GM19328 (cell line): Measurements from ENCODE around the gene TMEM126A.
A peak's percentile ranks its signal among the peaks of the same experiment; 100 is the strongest.
"Not testable (repeated sequence)": the region's sequence is repeated elsewhere in the genome, so short reads cannot be mapped to it uniquely, and the experiment has no call there.

Source experiments
- ATAC-seq: cut with Tn5 transposase; IDR thresholded peaks from one replicate; pipeline ENCODE4 v1.9.1; 2021; ENCODE audit warnings: mild to moderate bottlenecking, moderate library complexity; ENCODE audit not compliant: unreplicated experiment

TMEM126A gene

DNA sequence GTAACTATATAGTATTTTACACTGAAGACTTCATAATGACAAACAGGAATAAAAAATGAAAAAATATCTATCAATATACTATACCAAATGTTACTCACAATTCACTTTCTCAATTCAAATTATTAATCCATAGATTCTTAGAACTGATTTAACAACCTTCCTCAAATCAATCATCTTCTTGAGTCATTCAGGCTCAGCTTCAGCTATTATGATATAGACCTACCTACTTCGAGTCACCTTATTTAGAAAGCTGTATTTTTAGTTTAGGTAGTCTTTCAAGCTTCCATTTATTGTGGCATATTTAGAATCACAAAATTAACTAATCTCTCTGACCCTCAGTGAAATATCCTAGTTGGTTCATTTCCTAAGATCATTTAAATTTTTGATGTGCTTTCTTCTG is 9.0 kb downstream of the TMEM126A start:
- no peak for ATAC-seq

DNA sequence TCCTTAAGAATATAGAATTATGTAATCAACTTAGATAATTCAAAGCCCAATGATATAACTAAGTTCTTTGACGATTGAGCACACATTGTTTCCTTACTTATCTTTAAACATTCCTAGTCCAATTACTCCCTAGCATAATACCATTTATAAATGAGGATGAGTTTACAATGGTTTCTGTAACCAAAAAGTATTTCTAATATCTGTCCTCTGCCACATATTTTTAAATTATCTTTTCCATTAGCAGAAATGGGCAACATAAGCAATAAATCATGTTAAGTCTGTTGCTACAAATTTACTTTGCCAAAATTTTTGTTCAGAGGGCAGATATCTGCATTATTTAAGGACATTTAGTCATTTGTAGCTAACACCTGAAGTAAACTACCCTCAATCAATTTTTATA is 10.4 kb downstream of the TMEM126A start:
- ATAC-seq, result no peak

DNA sequence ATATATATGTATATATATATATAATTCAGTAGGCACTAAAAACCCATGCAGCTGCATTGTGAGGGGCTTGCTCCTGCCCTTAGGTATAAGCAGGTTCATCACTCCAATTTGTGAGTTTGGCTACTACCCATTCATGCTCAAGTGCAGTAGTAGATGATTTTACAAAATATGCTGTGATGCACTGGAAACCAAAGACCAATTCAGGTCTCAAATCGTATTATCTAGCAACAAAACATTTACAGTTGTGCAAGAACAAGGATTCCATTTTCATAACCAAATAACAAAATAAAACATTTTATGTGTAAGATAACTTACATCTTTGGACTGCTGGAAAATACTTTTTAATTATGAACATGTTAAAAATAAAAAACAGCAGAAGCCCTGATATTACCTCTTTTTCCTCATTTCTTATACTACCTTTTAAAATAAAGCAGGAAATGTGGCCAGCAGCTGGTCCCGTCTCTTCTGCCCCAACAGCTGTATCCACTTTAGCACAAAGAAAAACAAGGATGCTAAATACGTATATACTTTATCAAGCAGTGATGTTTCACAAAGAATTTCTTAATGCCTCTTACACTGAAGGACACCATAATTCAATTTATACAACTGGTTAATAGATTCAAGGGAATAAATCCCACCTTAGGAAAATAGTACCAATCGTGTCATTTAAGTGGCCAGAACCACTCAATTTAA is 14.4 kb downstream of the TMEM126A start:
- no peak for ATAC-seq

DNA sequence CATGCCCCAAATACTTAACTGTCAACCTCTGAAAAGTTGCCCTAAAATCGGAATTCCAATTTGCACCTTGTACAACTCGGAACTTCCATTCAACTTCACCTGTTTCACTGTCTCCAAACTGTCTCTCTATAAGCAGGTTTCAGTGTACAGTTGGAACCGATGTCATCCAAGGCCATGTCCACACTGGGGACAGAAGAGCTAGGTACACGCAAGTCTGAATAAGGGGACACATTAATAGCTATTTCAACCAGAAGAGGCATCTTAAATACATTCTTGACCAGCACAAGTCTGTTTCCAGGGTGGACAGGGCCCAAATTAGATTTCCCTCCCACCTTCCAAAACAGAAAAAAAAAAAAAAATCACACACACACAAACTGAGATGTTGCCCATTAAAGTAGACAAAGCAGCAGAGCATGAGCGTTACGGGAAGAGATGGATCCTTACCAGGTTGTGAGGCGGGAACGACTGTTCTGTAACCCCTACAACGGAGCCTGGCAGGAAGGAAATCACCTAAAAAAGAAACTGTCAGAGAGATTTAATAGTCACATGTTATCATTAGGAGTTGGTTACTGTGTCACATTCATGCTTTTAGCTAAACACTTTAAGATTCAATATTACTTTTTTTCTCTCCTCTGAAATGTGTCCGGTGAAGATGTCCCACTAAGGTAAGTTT is 15.4 kb downstream of the TMEM126A start:
- no peak for ATAC-seq

DNA sequence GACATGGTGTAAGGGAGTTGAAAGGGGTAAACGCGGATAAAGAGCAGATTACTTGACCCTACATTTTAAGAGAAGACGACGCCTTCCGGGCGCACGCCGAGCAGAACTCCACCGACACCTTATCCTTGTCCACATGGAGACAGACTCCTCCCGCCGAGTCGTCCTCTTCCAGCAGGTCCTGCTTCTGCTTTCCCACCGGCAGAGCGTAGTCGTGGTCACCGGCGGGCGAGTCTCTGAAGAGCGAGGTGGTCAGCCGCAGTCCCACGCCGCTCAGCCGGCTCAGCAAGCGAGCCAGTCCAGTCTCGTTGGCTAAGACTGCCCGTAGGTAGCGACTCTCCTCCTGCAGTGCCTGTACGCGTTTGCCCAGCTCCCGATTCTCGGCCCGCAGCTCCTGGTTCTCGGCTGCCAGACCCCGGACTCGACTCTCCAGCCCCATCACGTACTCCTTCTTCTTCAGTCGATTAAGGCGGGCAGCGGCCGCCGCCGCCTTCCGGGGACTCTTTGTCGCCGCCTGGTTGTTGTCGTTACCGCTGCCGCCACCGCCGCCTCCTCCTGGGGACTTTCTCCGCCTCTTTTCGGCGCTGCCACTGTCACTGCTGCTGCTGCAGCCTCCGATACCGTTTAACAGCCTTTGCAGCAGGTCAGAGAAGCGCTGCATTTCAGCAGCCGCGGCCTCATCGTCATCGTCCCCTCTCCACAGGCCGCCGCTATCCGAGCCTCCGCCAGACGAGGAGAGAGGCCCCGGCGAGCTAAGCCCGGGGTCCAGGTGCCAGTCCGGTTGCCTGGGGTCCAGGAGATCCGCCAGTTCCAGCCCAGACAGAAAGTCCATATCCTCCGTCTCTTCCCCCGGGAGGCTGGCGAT is 16.2 kb downstream of the TMEM126A start:
- peak; percentile 59 for ATAC-seq

DNA sequence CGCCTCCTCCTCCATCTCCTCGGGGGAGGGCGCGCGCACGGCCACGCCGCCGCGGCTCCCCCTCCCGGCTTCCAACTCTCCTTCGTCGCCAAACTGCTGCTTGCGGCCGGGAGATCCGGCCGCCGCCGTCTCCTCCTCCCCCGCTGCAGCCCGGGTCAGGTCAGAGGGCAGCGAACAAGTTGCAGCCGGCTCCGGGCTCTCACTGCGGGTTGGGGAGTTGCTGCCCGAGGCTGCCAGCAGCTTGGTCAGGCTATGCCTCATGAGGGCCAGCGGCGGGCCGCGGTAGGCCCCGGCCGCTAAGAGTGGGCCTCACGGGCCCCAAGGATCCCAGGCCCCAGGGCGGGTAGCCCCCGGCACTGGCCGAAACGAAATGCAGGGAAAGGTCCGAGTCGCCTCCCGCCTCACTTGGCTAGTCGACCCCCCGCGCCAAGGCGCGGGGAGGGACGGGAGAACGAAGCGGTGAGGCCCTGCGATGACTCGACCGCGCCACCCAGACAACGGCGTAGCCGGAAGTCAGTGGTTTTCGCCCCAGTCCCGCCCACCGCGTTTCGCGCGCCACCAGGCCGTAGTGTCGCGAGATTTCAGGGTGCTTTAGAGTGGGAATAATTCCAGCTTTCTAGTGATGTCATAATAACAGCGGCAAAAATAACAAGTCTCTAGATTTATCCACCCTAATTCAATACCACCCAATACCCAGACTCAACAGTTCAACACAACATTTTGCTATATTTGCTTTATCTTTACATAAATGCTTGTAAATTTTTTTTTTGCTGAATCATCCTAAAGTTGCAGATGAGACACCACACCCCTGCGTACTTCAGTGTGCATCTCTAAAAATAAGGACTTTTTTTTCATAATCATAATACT is 17.1 kb downstream of the TMEM126A start, which contains the start of gene CREBZF:
TSS of gene CREBZF (minus strand) at position 515 of the 867 bp plus-strand sequence. CDS start at position 261, 254 bp downstream.
- ATAC-seq, result peak; percentile 91

DNA sequence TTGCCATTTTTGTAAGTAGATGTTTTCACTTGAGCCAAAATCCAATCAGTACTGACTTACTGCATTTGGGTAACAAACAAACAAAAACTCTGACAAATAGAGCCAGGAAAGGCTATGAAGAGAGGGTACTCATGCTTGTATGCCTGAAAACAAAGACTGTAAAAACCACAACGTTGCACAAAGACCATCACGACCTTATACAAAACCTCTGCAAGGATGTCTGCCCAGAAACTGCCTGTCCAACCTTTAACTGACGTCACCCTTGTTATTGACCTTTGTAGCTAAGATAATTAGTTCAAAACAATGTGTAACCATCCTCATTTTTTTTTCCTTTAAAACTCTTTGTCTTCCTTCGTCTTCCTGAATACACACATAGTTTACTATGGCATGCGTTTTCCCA is 18.0 kb downstream of the TMEM126A start:
- ATAC-seq, result no peak

DNA sequence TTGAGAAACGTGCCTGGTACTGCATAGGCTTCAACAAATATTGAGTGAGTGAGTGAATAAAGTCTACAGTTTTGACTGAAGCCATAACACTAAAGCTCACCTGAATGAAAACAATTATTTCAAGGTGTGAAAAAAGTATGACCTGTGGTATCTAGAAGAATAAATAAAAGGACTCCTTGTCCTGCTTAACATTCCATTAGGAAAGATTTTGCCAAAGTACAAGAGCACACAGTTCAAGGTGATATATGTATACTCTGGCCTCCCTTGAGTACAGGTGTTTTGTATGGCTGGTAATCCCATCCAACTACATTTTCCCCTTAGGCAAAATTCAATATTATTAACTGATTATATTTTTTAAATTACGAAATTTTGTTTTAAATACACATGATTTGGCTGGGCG is 18.9 kb downstream of the TMEM126A start:
- ATAC-seq, result no peak

DNA sequence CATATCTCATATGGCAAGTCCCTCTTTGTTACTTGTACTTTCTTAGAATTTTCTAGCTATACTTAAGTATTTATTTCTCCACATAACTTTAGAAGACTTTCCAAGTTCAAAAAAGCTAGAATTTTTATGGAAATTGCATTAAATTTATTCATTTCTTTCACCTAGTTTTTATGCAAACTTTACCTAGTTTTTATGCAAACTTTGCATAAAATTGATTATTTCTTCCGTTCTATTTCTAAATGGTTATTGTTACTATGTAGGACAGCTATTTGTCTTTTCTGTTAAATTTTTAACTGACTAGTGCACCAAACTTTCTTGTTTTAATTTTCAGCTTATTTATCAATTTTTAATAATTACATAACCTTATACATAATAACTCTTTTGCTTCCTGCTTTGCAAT is 20.4 kb downstream of the TMEM126A start:
- ATAC-seq, result no peak

DNA sequence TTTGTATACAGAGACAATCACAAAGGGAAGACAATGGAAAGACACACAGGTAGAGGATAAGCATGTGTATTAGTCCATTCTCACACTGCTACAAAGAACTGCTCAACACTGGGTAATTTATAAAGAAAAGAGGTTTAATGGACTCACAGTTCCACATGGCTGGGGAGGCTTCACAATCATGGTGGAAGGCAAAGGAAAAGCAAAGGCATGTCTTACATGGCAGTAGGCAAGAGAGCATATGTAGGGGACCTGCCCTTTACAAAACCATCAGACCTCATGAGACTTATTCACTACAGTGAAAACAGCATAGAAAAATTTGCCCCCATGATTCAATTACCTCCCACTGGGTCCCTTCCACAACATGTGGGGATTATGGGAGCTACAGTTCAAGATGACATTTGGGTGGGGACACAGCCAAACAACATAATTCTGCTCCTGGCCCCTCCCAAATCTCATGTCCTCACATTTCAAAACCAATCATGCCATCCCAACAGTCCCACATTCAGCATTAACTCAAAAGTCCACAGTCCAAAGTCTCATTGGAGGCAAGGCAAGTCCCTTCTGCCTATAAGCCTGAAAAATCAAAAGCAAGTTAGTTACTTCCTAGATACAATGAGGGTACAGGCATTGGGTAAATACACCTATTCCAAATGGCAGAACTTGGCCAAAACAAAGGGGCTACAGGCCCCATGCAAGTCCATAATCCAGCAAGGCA is 23.3 kb downstream of the TMEM126A start:
- not testable (repeated sequence) for ATAC-seq

DNA sequence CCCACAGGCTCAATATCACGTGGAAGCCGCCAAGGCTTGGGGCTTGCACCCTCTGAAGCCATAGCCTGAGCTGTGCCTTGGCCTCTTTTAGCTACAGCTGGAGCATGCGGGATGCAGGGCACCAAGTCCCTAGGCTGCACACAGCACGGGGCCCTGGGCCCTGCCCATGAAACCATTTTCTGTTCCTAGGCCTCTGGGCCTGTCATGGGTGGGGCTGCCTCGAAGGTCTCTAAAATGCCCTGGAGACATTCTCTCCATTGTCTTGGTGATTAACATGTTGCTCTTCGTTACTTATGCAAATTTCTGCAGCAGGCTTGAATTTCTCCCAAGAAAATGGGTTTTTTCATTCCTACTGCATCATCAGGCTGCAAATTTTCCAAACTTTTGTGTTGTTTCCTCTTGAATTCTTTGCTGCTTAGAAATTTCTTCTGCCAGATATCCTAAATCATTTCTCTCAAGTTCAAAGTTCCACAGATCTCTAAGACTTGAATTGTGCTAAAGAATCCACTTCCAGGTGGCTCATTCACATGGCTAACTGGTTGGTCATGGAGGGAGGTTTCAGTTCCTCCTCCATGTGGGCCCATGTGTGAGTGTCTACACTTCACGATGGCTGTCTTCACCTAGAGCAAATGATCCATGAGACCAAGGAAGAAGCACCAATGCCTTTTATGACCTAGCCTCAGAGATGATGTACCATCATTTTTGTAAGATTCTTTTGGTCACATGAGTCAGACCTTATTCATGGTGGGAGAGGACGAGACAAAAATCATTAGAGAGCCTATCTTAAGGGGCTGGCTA is 24.5 kb downstream of the TMEM126A start:
- no peak for ATAC-seq

DNA sequence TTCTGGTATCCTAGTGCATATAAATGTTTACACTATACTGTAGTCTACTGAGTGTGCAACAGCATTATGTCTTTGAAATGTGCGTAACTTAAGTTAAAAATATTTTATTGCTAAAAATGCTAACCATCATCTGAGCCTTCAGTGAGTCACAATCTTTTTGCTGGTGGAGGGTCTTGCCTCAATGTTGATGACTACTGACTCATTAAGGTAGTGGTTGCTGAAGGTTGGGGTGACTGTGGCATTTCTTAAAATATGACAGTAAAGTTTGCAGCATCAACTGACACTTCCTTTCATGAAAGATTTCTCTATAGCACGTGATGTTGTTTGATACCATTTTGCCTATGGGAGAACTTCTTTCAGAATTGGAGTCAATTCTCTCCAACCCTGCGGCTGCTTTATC is 25.6 kb downstream of the TMEM126A start:
- ATAC-seq, result no peak

DNA sequence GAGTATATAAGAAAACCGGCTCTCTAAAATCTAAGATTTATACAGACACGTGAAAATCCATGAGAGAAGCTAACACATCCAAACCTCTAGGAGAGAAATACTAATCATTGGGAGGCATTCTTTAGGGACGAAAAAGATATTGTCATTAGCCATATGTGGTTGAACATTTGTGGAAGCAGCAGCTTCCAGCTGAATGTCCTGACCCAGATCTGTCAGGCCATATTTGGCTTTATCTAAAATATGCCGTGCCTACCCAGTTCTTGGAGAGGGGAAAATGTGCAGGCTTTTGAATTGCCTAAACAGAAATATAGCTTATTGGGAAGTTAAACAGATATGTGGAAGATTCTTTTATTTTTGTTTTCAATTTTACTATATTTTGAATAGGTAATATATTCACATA is 31.8 kb downstream of the TMEM126A start:
- no peak for ATAC-seq

DNA sequence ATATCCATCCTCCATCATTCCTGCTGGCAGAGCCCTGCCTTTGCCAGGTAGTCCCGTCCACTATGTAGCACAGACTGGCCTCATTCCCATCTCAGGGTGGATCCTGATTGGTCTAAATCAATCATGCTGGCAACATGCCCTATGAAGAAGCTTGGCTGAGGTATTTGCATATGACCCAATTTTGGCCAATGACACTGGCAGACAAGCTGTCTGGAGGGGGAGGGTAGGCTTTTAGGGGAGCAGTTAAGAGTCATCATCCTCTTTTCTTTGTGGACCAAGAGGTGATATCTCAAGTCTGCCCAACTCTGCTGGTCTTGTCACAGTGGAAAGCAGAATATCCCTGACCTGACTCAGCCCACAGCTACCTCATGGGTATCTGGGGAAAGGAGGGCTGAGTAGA is 33.1 kb downstream of the TMEM126A start:
- no peak for ATAC-seq

DNA sequence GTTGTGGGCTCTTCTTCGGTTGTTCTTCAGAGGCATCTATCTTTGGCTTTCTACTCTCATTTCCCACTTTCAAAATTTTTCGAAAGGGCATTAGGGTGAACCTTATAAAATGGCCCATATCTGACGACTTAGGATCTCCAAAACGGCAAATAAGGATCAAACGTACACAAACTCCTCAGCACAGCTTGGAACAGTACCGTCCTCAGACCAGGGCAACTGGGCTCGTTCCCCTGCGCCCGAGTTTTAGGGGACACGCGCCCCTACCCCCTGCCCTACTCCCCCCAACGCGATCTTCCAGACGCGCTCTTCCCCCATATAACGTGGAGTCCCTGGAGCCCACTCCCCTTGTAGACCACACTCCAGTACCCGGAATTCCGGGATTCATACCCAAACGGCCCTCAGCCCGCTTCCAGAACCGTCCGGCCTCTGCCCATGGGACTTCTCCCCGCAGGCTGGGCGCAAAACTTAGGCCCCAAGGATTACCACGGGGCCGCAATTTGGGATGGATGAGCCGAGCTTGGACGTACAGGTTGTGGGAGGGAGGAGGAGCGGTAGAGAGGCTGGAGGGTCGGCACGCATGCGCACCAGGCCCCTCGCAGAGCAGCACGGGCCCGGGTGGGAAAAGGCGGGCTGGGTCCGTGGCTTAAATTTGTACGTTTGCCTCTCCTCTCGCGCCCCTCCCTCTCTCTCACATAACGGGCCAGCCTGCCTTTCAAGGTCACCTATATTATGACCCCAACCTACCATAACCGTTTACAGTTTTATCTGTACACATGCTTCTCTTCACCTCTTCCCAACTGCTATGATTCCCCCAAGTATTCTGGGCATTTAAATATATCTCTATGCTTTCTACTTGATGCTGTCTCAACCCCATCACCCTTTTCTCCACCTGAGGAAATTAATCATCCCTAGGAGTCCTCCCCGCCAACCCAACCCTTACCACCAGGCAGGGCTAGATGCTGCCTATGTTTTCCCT is 34.9 kb downstream of the TMEM126A start:
- ATAC-seq, result peak; percentile 90

DNA sequence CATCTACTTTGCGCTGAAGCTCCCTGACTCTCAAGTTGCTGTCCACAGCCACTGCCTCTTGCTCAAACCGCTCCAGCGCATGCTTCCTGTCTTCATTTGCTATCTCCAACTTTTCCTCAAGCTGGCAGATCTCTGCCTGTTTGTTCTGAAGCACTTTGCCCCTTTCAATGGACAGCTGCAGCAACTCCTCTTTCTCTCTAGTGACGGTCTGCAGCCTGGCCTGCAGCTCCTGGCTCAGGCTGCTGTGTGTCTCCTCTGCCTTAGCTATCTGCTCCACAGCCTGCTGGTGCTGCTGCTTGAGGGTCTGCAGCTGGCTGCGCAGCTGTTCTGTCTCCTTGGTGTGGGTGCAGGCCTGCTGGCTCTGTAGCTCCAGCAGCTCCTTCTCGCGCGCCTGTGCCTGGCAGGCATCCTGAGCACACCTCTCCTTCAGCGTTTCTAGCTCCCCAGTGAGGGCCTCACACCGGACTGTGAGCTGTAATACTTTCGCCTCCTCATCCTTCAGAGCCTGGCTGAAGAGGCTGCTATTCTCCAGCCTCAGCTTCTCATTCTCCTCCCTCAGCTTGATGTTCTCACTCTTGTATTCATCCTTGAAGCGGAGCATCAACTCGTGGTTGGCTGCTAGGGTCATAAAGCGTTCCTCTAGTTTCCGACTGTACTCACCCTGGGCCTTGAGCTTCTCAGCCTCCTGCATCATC is 37.5 kb downstream of the TMEM126A start:
- ATAC-seq, result no peak

DNA sequence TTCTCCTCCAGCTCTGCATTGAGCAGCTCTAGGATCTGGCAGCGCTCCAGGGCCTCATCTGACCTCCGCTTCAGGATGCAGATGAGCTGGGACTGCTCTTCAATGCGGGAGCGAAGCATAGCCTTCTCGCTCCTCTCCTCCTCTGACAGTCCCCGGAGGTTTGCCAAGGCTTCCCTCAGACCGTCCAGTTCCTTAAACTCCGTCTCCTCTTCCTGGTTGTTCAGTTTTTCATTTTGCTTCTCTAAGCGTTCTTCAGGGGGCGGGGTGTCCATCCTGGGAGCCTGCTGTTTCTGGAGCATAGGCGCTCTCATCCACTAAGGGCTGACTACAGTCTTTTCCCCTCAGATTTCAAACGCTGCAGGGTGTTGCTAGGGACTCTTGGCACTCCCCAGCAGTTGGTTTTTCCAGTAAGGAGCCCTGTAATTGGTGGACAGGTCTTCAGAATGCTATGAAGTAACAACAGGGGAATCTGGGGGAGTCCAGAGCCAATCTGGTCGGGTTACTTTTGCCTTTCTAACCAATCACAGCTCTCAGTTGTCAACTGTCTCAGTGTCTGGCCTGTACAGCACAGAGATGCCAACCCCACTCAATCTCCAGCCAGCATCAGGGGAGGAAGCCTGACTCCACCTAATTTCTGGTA is 38.2 kb downstream of the TMEM126A start, which contains the start of gene CCDC89:
TSS of gene CCDC89 (minus strand) at position 376 of the 640 bp plus-strand sequence. CDS start at position 311, 65 bp downstream.
- no peak for ATAC-seq
